Measurements from ENCODE around the gene ATCAY.

DNA sequence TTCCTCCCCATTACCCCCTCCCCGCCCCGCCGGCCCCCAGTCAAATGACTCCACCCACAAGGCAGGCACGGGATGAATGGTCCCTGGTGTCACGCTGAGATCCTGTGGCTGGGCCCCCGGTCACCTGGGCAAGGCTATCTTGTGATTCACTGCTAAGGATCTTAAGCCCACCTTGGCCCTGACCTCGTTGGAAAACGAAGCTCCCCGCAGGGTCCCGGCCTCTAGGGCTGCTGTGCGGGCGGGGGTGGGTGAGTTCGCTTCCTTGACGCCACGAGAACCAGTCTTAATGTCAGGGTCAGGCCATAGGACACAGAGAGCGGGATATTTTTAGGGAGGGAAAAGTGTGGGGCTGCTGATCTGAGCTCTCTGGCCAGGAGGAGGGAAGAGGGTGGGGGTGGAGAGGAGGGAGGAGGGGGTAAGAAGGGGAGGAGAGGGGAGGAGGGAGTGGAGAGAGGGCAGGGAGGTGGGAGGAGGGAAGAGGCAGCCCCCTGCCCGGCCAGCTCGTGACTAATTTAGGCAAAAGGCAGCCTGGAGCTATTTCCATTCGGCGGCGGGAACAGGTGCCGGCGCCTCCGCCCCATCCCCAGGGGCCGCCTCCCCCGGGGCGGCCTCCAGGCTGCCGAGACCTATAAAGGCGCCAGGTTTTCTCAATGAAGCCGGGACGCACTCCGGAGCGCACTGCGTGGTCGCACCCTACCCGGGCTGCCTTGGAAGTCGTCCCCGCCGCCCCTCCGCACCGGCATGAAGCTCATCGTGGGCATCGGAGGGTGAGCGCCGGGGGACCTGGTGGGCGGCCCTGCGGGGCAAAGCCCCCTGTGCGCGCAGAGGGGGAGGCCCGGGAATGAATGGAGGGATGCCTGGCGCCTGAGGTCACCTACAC lies 52.7 kb downstream of the ATCAY start, which contains the start of gene NMRK2:
- TF ChIP-seq POLR2AphosphoS5 (IDR thresholded peaks at IDR 0.05; ENCODE audit: low read depth) (no peak), REST (IDR thresholded peaks at IDR 0.05; ENCODE audit: insufficient replicate concordance, low read depth) (no peak), GABPA (IDR thresholded peaks at IDR 0.05; ENCODE audit: low read depth) (no peak)
- TF ChIP-seq, protein P1, sequence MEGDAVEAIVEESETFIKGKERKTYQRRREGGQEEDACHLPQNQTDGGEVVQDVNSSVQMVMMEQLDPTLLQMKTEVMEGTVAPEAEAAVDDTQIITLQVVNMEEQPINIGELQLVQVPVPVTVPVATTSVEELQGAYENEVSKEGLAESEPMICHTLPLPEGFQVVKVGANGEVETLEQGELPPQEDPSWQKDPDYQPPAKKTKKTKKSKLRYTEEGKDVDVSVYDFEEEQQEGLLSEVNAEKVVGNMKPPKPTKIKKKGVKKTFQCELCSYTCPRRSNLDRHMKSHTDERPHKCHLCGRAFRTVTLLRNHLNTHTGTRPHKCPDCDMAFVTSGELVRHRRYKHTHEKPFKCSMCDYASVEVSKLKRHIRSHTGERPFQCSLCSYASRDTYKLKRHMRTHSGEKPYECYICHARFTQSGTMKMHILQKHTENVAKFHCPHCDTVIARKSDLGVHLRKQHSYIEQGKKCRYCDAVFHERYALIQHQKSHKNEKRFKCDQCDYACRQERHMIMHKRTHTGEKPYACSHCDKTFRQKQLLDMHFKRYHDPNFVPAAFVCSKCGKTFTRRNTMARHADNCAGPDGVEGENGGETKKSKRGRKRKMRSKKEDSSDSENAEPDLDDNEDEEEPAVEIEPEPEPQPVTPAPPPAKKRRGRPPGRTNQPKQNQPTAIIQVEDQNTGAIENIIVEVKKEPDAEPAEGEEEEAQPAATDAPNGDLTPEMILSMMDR (IDR thresholded peaks at IDR 0.05; ENCODE audit: insufficient read depth, low read length), result no peak

Data from HL-60 (cell line).